GM21717 (cell line): ENCODE results near the gene NCAPD2.

Source experiments
- ATAC-seq: cut with Tn5 transposase; IDR thresholded peaks from one replicate; pipeline ENCODE4 v1.9.1; 2021; ENCODE audit warnings: mild to moderate bottlenecking, moderate library complexity; ENCODE audit not compliant: unreplicated experiment

Gene NCAPD2

DNA sequence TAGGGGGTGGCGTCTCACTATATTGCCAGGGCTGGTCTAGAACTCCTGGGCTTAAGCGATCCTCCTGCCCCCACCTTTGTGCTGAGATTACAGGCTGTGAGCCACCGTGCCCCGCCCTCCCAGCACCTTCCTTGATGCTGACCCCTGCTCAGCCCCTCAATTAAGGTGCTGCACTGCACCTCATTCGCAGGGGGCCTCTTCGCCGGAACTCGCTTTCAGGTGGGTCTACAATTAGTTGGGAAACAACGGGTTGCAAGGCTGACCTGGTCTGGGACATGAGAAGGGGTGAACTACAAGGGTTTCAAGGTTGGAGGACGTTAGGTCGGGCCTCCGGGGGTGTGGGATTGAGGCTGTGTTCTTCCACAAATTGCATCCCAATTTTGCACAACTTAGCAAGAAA lies 75.4 kb downstream of the NCAPD2 start:
- no peak for ATAC-seq

DNA sequence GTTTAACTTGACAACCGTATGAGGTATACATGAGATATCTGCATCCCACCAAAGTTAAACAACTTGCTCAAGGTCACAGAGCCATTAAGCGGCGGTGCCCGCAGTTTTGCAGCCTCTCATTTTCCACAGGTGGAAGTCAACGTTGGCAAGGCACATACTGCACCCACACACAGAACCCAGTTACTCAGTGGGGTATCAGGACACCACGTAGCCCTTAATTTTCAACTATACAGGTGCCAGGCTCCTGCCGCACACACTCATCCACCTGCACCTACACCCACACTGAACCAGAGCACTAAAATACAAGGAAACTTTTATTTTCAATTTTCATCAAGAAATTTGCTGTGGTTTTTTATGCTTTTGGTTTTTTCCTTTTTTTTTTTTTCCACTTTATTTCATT lies 75.9 kb downstream of the NCAPD2 start:
- ATAC-seq = no peak

DNA sequence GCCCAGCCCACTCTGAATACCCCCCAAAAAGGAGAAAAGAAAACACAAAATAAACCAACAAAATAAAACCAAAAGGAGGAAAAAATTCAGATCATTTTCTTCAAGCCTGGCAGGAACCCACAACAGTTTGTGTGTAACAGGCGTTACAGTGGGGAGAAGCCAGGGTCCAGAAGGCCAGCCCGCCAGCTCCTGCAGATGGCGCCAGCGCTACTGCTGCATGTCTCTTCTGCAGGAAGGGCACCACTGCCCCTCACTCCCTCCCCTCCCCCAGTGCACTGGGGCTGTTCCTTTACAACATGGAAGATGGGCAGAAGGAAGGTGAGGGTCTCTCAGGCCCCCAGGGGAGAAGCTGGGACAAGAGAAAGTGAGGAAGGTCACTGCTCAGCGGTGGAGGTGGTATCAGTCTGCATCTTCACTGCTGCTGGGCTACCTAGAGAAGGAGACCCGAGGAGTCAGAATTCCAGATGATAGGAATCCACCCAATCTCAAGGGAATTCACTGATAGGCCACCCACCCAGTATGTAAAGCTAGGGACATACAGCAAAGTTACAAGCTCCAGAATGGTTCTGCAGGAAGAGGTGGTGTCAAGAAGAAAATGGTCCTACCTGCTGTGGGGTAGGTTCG lies 76.5 kb downstream of the NCAPD2 start:
- ATAC-seq = no peak

DNA sequence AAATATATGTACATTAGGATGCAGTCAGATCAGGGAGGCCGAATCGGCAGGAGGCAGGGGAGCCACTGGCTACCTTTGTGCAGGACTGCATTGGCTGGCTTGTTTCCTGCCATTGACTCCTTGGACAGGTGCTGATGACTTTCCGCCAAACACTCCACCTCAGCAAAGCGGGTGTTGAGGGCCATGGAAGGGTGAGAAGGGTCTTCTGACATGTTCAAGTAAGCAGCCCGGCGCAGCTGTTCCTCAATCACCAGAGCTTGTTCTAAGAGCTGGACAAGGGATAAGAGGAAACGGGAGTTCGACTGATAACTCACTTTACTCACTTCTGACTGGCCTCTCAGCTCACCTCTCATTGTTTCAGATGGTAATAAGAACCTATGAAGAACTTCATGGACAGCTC lies 79.1 kb downstream of the NCAPD2 start:
- ATAC-seq = no peak

DNA sequence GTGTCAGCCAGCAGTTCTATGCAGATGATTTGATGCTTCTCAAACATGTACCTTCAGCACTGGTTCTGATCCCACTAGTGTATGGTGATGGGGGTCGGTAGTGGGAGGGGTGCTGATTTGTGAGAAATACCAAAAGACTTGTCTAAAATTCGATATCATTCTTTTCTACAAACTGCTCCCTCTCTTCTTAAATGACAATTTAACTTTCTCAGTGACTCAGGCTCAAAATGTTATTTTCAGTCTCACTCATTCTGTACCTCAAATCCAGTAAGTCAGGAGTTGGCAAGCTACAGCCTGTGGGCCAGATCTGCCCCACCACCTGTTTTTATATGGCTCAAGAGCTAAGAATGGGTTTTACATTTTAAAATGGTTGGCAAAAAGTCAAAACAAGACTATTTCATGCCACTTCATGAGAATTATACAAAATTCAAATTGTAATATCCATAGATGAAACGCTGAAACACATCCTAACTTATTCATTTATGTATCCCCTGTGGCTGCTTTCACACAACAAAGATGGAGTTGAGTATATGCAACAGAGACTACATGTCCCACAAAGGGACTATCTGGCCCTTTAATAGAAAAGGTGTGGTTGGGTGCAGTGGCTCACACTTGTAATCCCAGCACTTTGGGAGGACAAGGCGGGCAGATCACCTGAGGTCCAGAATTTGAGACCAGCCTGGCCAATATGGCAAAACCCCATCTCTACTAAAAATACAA lies 80.8 kb downstream of the NCAPD2 start:
- no peak for ATAC-seq

DNA sequence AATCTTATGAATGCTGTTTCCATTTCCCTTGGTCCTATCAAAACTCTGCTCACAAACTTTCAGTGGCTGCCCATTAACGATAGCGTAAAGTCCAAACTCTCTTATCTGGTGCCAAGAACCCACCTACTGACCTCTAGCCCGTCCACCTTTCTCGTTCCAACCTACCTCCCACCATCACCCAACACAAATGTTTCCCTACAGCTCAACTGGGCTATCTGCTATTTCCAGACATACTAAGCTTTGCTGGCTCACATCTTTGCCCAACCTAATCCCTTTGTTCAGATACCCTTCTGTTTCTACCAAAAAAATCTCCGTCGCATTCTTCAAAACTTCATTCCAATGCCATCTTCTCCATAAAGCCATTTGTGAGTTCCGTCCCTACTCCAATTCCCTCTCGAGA lies 81.7 kb downstream of the NCAPD2 start:
- no peak for ATAC-seq
